ENCODE results near the gene C1QL1.

Gene C1QL1

GRCh38 chr17:45008216-45008615 is 40.1 kb upstream of the C1QL1 start:
- TF ChIP-seq, protein P1, sequence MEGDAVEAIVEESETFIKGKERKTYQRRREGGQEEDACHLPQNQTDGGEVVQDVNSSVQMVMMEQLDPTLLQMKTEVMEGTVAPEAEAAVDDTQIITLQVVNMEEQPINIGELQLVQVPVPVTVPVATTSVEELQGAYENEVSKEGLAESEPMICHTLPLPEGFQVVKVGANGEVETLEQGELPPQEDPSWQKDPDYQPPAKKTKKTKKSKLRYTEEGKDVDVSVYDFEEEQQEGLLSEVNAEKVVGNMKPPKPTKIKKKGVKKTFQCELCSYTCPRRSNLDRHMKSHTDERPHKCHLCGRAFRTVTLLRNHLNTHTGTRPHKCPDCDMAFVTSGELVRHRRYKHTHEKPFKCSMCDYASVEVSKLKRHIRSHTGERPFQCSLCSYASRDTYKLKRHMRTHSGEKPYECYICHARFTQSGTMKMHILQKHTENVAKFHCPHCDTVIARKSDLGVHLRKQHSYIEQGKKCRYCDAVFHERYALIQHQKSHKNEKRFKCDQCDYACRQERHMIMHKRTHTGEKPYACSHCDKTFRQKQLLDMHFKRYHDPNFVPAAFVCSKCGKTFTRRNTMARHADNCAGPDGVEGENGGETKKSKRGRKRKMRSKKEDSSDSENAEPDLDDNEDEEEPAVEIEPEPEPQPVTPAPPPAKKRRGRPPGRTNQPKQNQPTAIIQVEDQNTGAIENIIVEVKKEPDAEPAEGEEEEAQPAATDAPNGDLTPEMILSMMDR (IDR thresholded peaks at IDR 0.05; ENCODE audit: low read depth, low read length, missing control alignments): no peak
- no peak overlapping the region for H3K4me3 ChIP-seq (ENCODE audit: low read depth, low read length)
- no peak for DNase-seq (ENCODE audit: low read depth)

DNA sequence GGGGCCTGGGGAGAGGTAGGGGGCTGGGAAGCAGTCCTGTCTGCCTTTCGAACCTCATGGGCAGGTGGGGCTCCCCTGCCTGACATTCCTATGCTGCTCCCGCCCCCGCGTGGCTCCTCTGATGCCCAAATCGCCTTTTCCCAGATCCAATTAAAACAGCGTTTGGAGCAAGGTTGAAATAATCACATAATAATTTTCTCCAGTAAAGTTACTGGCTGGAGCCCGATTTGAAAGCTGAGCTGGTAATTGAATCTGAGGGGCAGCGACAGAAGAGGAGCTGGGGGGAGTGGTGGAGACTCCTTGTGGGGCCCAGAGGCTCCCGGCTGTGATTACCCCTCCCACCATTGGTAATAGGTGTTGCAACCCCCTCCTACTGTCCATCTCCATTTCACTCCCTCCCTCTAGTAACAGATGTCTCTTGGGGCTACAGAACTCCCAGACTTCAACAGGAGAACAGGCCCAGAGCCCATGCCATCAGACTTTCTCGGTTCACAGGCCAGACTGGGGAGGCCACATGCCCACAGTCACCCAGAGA is 38.9 kb upstream of the C1QL1 start:
- H3K4me3 ChIP-seq (ENCODE audit: low read depth, low read length): no peak overlapping the region
- TF ChIP-seq, protein P1 (IDR thresholded peaks at IDR 0.05; ENCODE audit: low read depth, low read length, missing control alignments): no peak
- DNase-seq (ENCODE audit: low read depth): no peak

- no peak overlapping the region for H3K4me3 ChIP-seq (ENCODE audit: low read depth, low read length)
- no peak for DNase-seq (ENCODE audit: low read depth)
- TF ChIP-seq, protein P1 (IDR thresholded peaks at IDR 0.05; ENCODE audit: low read depth, low read length, missing control alignments): no peak
Observed at GRCh38 chr17:45005700-45006099, 37.6 kb upstream of the C1QL1 start.

GRCh38 chr17:45004388-45004787 is 36.3 kb upstream of the C1QL1 start:
- H3K4me3 ChIP-seq (ENCODE audit: low read depth, low read length): no peak overlapping the region
- no peak for DNase-seq (ENCODE audit: low read depth)
- TF ChIP-seq, protein P1 (IDR thresholded peaks at IDR 0.05; ENCODE audit: low read depth, low read length, missing control alignments): no peak

GRCh38 chr17:45003877-45004276 is 35.8 kb upstream of the C1QL1 start:
- DNase-seq (ENCODE audit: low read depth): no peak
- TF ChIP-seq, protein P1 (IDR thresholded peaks at IDR 0.05; ENCODE audit: low read depth, low read length, missing control alignments): no peak
- no peak overlapping the region for H3K4me3 ChIP-seq (ENCODE audit: low read depth, low read length)

- DNase-seq (ENCODE audit: low read depth): no peak
- no peak overlapping the region for H3K4me3 ChIP-seq (ENCODE audit: low read depth, low read length)
- TF ChIP-seq, protein P1 (IDR thresholded peaks at IDR 0.05; ENCODE audit: low read depth, low read length, missing control alignments): no peak
Observed at GRCh38 chr17:45001310-45001709, 33.2 kb upstream of the C1QL1 start.

- TF ChIP-seq, protein P1 (IDR thresholded peaks at IDR 0.05; ENCODE audit: low read depth, low read length, missing control alignments): no peak
- DNase-seq (ENCODE audit: low read depth): no peak
- no peak overlapping the region for H3K4me3 ChIP-seq (ENCODE audit: low read depth, low read length)
Observed at GRCh38 chr17:44999433-44999832, 31.3 kb upstream of the C1QL1 start.

All from GM12864 (cell line).